Rectal smooth muscle tissue (tissue), 1 donor: ENCODE measurements around the gene F5.

Experiments
- H3K27ac ChIP-seq: one replicate; pipeline ENCODE4 v1.7.0; 2013; ENCODE audit warnings: low read depth, low read length, inconsistent platforms
- H3K27me3 ChIP-seq: one replicate; pipeline ENCODE4 v1.7.0; 2013; ENCODE audit warnings: low read length; ENCODE audit not compliant: control insufficient read depth, insufficient read depth
- H3K36me3 ChIP-seq: one replicate; pipeline ENCODE4 v1.7.0; 2013; ENCODE audit warnings: low read length; ENCODE audit not compliant: control insufficient read depth, insufficient read depth
- H3K4me1 ChIP-seq: one replicate; pipeline ENCODE4 v1.7.0; 2013; ENCODE audit warnings: low read length; ENCODE audit not compliant: control insufficient read depth, insufficient read depth
- H3K4me3 ChIP-seq: one replicate; pipeline ENCODE4 v1.7.0; 2013; ENCODE audit warnings: low read length
- H3K9ac ChIP-seq: one replicate; pipeline ENCODE4 v1.7.0; 2013; ENCODE audit warnings: low read length

Gene F5

GRCh38 chr1:169528215-169529067 is 57.8 kb downstream of the F5 start:
- no peaks in the 10 kb centered on the region for H3K4me1 ChIP-seq
- peak overlapping the region; percentile 19 for H3K4me3 ChIP-seq
- H3K27me3 ChIP-seq, result no peaks in the 10 kb centered on the region
- no peak overlapping the region for H3K9ac ChIP-seq
- no peaks in the 10 kb centered on the region for H3K36me3 ChIP-seq
- no peak overlapping the region for H3K27ac ChIP-seq

GRCh38 chr1:169527451-169528214 is 58.6 kb downstream of the F5 start:
- no peaks in the 10 kb centered on the region for H3K4me1 ChIP-seq
- H3K4me3 ChIP-seq, result no peak overlapping the region
- H3K36me3 ChIP-seq, result no peaks in the 10 kb centered on the region
- H3K27ac ChIP-seq, result no peak overlapping the region
- H3K9ac ChIP-seq, result no peak overlapping the region
- no peaks in the 10 kb centered on the region for H3K27me3 ChIP-seq

DNA sequence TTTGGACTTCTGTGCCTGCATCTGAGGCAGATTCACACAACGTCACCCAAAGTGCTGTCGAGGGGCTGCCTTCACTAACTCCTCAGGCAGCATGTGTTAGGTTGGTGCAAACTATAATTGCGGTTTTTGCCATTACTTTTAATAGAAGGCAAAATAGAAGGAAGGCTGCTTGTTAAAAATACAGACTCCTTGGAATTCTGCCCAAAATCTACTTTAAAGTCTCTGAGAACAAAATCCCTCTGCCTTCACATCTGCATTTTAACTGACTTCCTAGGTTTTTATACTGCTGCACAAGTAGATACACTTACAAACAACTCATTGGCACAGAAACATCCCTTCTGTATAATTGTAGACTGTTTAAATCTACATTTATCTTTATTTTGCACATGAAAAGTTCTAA is 59.3 kb downstream of the F5 start:
- H3K27ac ChIP-seq, result no peak overlapping the region
- H3K36me3 ChIP-seq, result no peaks in the 10 kb centered on the region
- H3K4me1 ChIP-seq, result no peaks in the 10 kb centered on the region
- H3K27me3 ChIP-seq, result no peaks in the 10 kb centered on the region
- H3K4me3 ChIP-seq, result no peak overlapping the region
- no peak overlapping the region for H3K9ac ChIP-seq

DNA sequence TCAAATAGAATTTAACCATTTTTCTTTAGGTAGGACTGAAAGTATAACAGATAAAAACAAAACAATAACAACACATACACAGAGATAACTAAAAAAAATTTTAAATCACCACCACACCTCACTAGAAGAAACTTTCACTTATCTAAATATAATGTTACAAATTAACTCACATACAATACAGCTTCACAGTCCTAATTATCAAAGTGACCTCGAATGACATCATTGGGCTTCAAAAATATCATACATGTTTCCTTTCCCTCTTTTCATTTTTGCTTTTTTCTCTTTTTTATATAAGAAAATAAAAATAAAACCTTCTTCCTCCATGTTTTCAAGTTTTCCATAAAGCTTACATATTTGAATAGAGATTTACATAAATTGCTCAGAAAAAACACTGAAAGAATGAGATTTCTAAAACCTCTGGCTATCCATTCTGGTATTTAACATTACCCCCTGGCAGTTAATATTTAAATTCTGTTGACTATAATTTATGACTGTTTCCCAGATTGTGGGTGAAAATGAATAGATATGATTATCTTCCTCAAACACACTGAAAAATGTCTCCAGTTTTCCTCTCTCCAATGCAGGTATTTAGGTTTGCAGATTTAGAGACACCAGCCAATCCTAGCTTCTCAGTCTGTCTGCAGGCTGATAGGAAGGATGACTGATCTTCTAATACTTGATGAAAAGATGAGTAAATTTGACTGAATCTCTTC is 60.0 kb downstream of the F5 start:
- no peak overlapping the region for H3K27ac ChIP-seq
- H3K4me1 ChIP-seq, result no peaks in the 10 kb centered on the region
- no peak overlapping the region for H3K4me3 ChIP-seq
- no peak overlapping the region for H3K9ac ChIP-seq
- H3K36me3 ChIP-seq, result no peaks in the 10 kb centered on the region
- no peaks in the 10 kb centered on the region for H3K27me3 ChIP-seq

- Histone ChIP-seq H3K4me1 (no peaks in the 10 kb centered on the region), H3K36me3 (no peaks in the 10 kb centered on the region), H3K4me3 (no peak overlapping the region), H3K27ac (no peak overlapping the region), H3K9ac (no peak overlapping the region), H3K27me3 (no peaks in the 10 kb centered on the region)
These were observed 60.9 kb downstream of the F5 start for GRCh38 chr1:169525391-169525790.

DNA sequence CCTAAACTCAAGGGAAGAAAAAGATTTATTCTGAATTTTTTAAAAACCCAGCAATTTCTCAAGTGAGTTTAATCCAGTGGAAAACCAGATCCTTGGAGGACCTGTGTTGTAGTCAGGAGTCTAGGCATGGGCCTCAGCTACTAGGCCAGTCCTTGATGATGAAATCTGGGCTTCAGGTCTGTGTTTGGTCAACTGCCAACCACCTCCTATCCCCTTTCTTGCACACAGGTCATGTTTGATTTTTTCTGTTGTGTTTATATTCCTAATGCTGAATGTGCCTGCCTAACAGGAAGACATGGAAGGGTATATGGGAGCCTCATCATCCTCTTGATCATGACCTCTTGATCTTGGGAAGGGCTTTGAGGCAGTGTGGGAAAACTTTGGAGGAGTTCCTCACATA is 62.4 kb downstream of the F5 start:
- no peak overlapping the region for H3K9ac ChIP-seq
- H3K27ac ChIP-seq, result no peak overlapping the region
- H3K4me1 ChIP-seq, result no peaks in the 10 kb centered on the region
- no peaks in the 10 kb centered on the region for H3K27me3 ChIP-seq
- no peak overlapping the region for H3K4me3 ChIP-seq
- H3K36me3 ChIP-seq, result no peaks in the 10 kb centered on the region

- Histone ChIP-seq H3K4me3 (no peak overlapping the region), H3K27ac (no peak overlapping the region), H3K36me3 (no peaks in the 10 kb centered on the region), H3K27me3 (no peaks in the 10 kb centered on the region), H3K4me1 (no peaks in the 10 kb centered on the region), H3K9ac (no peak overlapping the region)
These were observed 65.1 kb downstream of the F5 start for GRCh38 chr1:169521226-169521625.

- Histone ChIP-seq H3K27ac (no peak overlapping the region), H3K4me3 (no peak overlapping the region), H3K27me3 (no peaks in the 10 kb centered on the region), H3K4me1 (no peaks in the 10 kb centered on the region), H3K9ac (no peak overlapping the region), H3K36me3 (no peaks in the 10 kb centered on the region)
These were observed 68.6 kb downstream of the F5 start for GRCh38 chr1:169517558-169518186.

- no peak overlapping the region for H3K27ac ChIP-seq
- H3K27me3 ChIP-seq, result no peaks in the 10 kb centered on the region
- H3K4me1 ChIP-seq, result peaks cover 3% of the 10 kb centered on the region
- no peaks in the 10 kb centered on the region for H3K36me3 ChIP-seq
- no peak overlapping the region for H3K4me3 ChIP-seq
- H3K9ac ChIP-seq, result no peak overlapping the region
These were observed 70.6 kb downstream of the F5 start for GRCh38 chr1:169515641-169516040.

GRCh38 chr1:169514566-169515270 is 71.6 kb downstream of the F5 start:
- H3K4me3 ChIP-seq, result no peak overlapping the region
- peaks cover 3% of the 10 kb centered on the region for H3K4me1 ChIP-seq
- no peak overlapping the region for H3K27ac ChIP-seq
- no peaks in the 10 kb centered on the region for H3K36me3 ChIP-seq
- H3K27me3 ChIP-seq, result no peaks in the 10 kb centered on the region
- no peak overlapping the region for H3K9ac ChIP-seq

GRCh38 chr1:169513208-169513607 is 73.1 kb downstream of the F5 start:
- Histone ChIP-seq H3K9ac (no peak overlapping the region), H3K27me3 (no peaks in the 10 kb centered on the region), H3K4me3 (no peak overlapping the region), H3K4me1 (peaks cover 3% of the 10 kb centered on the region), H3K36me3 (no peaks in the 10 kb centered on the region), H3K27ac (no peak overlapping the region)
